IMR-90 (cell line): Measurements from ENCODE around the gene NME7. TPM values are rescaled to one million over a fixed set of nuclear protein-coding genes. Genes with fewer than 3 reads are reported as not detected.

Source experiments
- ATAC-seq: fragments of 200-7000 bp; cut with Tn5 transposase; 2 replicates; pipeline ENCODE4 v1.9.1; 2020; ENCODE audit warnings: low read depth, mild to moderate bottlenecking, moderate library complexity
- BruUV-seq: library from RNA; stranded (reverse); fragments of 400-500 nt; replicated peaks from 2 replicates; lab custom pipeline; 2021; lab: Mats Ljungman, UMichigan
- CTCF ChIA-PET: fragments of 300-600 bp; formaldehyde crosslinking; extraction: SDS; loops from one replicate; lab custom pipeline; 2021; ENCODE audit warnings: antibody characterized with exemption; lab: Yijun Ruan, JAX
- POLR2A ChIA-PET: fragments of 300-600 bp; sonication (Branson Sonifier 250); formaldehyde crosslinking; loops from one replicate; lab custom pipeline; 2022; ENCODE audit warnings: antibody characterized with exemption; ENCODE audit not compliant: unreplicated experiment; lab: Charles Lee
- DNase-seq: peaks from one replicate; pipeline ENCODE4 v3.0.0; 2013
- H2AFZ ChIP-seq: replicated peaks from 2 replicates; pipeline ENCODE3; 2013; ENCODE audit warnings: low read length, mild to moderate bottlenecking; ENCODE audit not compliant: poor library complexity
- H2AK5ac ChIP-seq: 2 replicates; pipeline ENCODE4 v1.6.1; 2013; ENCODE audit warnings: low read depth, low read length, inconsistent platforms
- H2AK9ac ChIP-seq: replicated peaks from 2 replicates; pipeline ENCODE3; 2013; ENCODE audit warnings: mild to moderate bottlenecking, low read depth, low read length, moderate library complexity; ENCODE audit not compliant: poor library complexity
- H2BK120ac ChIP-seq: 2 replicates; pipeline ENCODE4 v1.6.1; 2013; ENCODE audit warnings: low read depth, low read length, inconsistent platforms
- H2BK15ac ChIP-seq: 3 replicates; pipeline ENCODE4 v1.6.1; 2013; ENCODE audit warnings: low read depth, low read length, inconsistent platforms
- H2BK20ac ChIP-seq: 2 replicates; pipeline ENCODE4 v1.6.1; 2013; ENCODE audit warnings: low read depth, mild to moderate bottlenecking, inconsistent platforms, low read length, moderate library complexity
- H2BK5ac ChIP-seq: 2 replicates; pipeline ENCODE4 v1.6.1; 2013; ENCODE audit warnings: mild to moderate bottlenecking, low read depth, low read length, inconsistent platforms; ENCODE audit not compliant: poor library complexity, severe bottlenecking
- H3K14ac ChIP-seq: replicated peaks from 2 replicates; pipeline ENCODE4 v1.6.1; 2013; ENCODE audit warnings: low read depth, low read length, inconsistent platforms
- H3K18ac ChIP-seq: 2 replicates; pipeline ENCODE4 v1.6.1; 2013; ENCODE audit warnings: low read depth, low read length, control low read depth
- H3K23ac ChIP-seq: 2 replicates; pipeline ENCODE4 v1.6.1; 2013; ENCODE audit warnings: low read depth, low read length, inconsistent platforms
- H3K27ac ChIP-seq: 2 replicates; pipeline ENCODE4 v1.5.1; 2013; ENCODE audit warnings: mild to moderate bottlenecking, control low read depth, low read length; ENCODE audit not compliant: insufficient read depth
- H3K27me3 ChIP-seq: 2 replicates; pipeline ENCODE4 v1.6.1; 2013; ENCODE audit warnings: low read length; ENCODE audit not compliant: control insufficient read depth, insufficient read depth
- H3K36me3 ChIP-seq: 2 replicates; pipeline ENCODE4 v1.6.1; 2013; ENCODE audit warnings: low read length, mixed read lengths; ENCODE audit not compliant: control insufficient read depth, insufficient read depth
- H3K4ac ChIP-seq: 2 replicates; pipeline ENCODE4 v1.6.1; 2013; ENCODE audit warnings: low read depth, low read length, inconsistent platforms
- H3K4me1 ChIP-seq: 2 replicates; pipeline ENCODE4 v1.6.1; 2013; ENCODE audit warnings: low read length, mixed read lengths; ENCODE audit not compliant: control insufficient read depth, insufficient read depth
- H3K4me2 ChIP-seq: 2 replicates; pipeline ENCODE4 v1.6.1; 2013; ENCODE audit warnings: low read depth, mild to moderate bottlenecking, control low read depth, low read length, moderate library complexity
- H3K4me3 ChIP-seq: 2 replicates; pipeline ENCODE4 v1.5.1; 2013; ENCODE audit warnings: low read depth, mild to moderate bottlenecking, control low read depth, low read length, moderate library complexity; ENCODE audit not compliant: insufficient read depth
- H3K56ac ChIP-seq: 2 replicates; pipeline ENCODE4 v1.6.1; 2013; ENCODE audit warnings: low read length, inconsistent platforms; ENCODE audit not compliant: insufficient read depth; ENCODE audit errors: extremely low read depth
- H3K79me1 ChIP-seq, 2 experiments: 2 replicates each; pipeline ENCODE4 v1.6.1; 2013; ENCODE audit warnings: low read length in 2 of 2, inconsistent platforms in 1 of 2, low read depth in 1 of 2
- H3K9ac ChIP-seq: 2 replicates; pipeline ENCODE4 v1.6.1; 2013; ENCODE audit warnings: low read depth, low read length, control low read depth
- H3K9me1 ChIP-seq: 2 replicates; pipeline ENCODE4 v1.6.1; 2013; ENCODE audit warnings: low read length, inconsistent platforms; ENCODE audit not compliant: insufficient read depth
- H3K9me3 ChIP-seq: 2 replicates; pipeline ENCODE4 v1.6.1; 2013; ENCODE audit warnings: low read length; ENCODE audit not compliant: control insufficient read depth, insufficient read depth
- H4K20me1 ChIP-seq: 2 replicates; pipeline ENCODE4 v1.6.1; 2013; ENCODE audit warnings: low read length, inconsistent platforms; ENCODE audit not compliant: insufficient read depth
- H4K5ac ChIP-seq: 2 replicates; pipeline ENCODE4 v1.6.1; 2013; ENCODE audit warnings: mild to moderate bottlenecking, low read depth, low read length, control low read depth
- H4K8ac ChIP-seq, 2 experiments: 2 replicates each; pipeline ENCODE4 v1.6.1; 2013; ENCODE audit warnings: low read depth in 2 of 2, low read length in 2 of 2, control low read depth in 1 of 2, inconsistent platforms in 1 of 2
- H4K91ac ChIP-seq: 2 replicates; pipeline ENCODE4 v1.6.1; 2013; ENCODE audit warnings: low read depth, low read length, inconsistent platforms; ENCODE audit not compliant: insufficient read depth
- MAZ ChIP-seq: IDR thresholded peaks from 2 replicates; pipeline ENCODE4 v1.6.1; 2012; ENCODE audit warnings: low read depth, mild to moderate bottlenecking, low read length, improper control_type of control experiment, moderate library complexity, borderline replicate concordance
- dilution Hi-C: fragments of 300-500 bp; cut with HindIII; formaldehyde crosslinking; loops from one replicate; pipeline ENCODE4 v1.14.3; 2018; ENCODE audit warnings: low sequenced_read_pairs; ENCODE audit not compliant: unreplicated experiment
- in situ Hi-C: fragments of 300-500 bp; cut with MboI; formaldehyde crosslinking; loops from 3 replicates; pipeline ENCODE4 v1.14.3; 2019; ENCODE audit warnings: low sequenced_read_pairs, inconsistent platforms, mixed read lengths
- intact Hi-C: fragments of 100-400 bp; cut with micrococcal nuclease; formaldehyde crosslinking; loops from 2 replicates; pipeline ENCODE4 v1.10.0; 2022
- polyA plus RNA-seq, 3 experiments: library from polyadenylated mRNA; depleted of rRNA; stranded (reverse); fragments of >200 nt; gene quantifications; 2 replicates each; pipeline ENCODE4 v1.2.3, GENCODE V29; 2012; ENCODE audit warnings: low replicate concordance in 1 of 3
- total RNA-seq: library from RNA; depleted of rRNA; stranded (reverse); fragments of >200 nt; gene quantifications from 2 replicates; pipeline ENCODE4 v1.2.3, GENCODE V29; 2012

Gene NME7
- total and polyA plus RNA-seq, 2 of the 4 experiments (the other 2 are of a cell fraction) = 18.3 to 22.4 TPM

DNA sequence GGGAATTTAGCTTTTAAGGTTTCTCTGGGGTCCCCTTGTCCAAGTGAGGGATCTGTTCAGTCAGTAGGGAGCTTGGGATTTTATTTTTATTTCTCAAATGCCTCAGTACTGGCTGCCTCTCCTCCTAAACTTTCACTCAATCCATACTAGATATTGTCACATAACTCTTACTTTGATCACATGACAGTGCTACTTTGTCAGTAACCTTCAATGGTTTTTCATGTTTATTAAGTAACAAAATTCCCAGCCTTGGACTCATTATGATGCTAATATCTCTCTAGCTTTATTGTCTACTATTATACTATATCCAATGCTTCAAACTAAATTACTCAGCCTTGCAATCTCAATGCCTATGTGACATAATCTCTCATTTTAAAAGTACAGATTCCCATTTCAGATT, 163.4 kb downstream of the NME7 start:
- CTCF ChIA-PET = no interaction called here
- Histone ChIP-seq H2AK9ac (no peak overlapping the region), H3K18ac (no peak overlapping the region), H3K14ac (no peak overlapping the region), H3K4me3 (no peak overlapping the region), H4K91ac (no peak overlapping the region), H3K9ac (no peak overlapping the region), H2AK5ac (no peak overlapping the region), H3K9me1 (peaks cover 6% of the 10 kb centered on the region; the same call in 1 of the 2 replicates), H4K5ac (no peak overlapping the region), H4K20me1 (no peaks in the 10 kb centered on the region), H3K56ac (no peak overlapping the region), H2AFZ (no peak overlapping the region), H3K23ac (no peak overlapping the region), H4K8ac (no peak overlapping the region), H3K4me1 (peaks cover 2% of the 10 kb centered on the region; the same call in 1 of the 2 replicates), H3K4ac (no peak overlapping the region), H3K36me3 (no peaks in the 10 kb centered on the region), H3K79me1 (0 out of 4 replicates have a peak, but pooled peaks cover 0 to 6% of the 10 kb centered on the region in 2 experiments), H2BK120ac (no peak overlapping the region), H2BK5ac (no peak overlapping the region), H2BK15ac (no peak overlapping the region), H3K27ac (no peak overlapping the region), H3K4me2 (no peak overlapping the region), H2BK20ac (no peak overlapping the region), H3K9me3 (no peaks in the 10 kb centered on the region), H3K27me3 (no peaks in the 10 kb centered on the region)
- TF ChIP-seq MAZ = no peak
- dilution Hi-C loops (no loop called here), intact Hi-C loops (no loop called here), in situ Hi-C loops (no loop called here)
- BruUV-seq = no TSS peak
- POLR2A ChIA-PET = no interaction called here
- DNase-seq (no peak), ATAC-seq (no peak)
